Neural progenitor cell (in vitro differentiated cells): ENCODE measurements around the gene ACAP1. TPM values are rescaled to one million over a fixed set of nuclear protein-coding genes. Genes with fewer than 3 reads are reported as not detected.

Source experiments
- DNase-seq: peaks from one replicate; pipeline ENCODE4 v3.0.0-alpha.2; 2016; ENCODE audit warnings: low spot score
- H2AFZ ChIP-seq: fragments of 200-600 bp; sonication (generic); replicated peaks from 2 replicates; pipeline ENCODE4 v1.6.1; 2016; ENCODE audit warnings: antibody characterized with exemption
- H3F3A ChIP-seq: fragments of 200-600 bp; sonication (generic); 2 replicates; pipeline ENCODE4 v1.6.1; 2016; ENCODE audit warnings: antibody characterized with exemption, low read depth
- H3K27ac ChIP-seq: fragments of 200-600 bp; sonication (generic); 2 replicates; pipeline ENCODE4 v1.5.1; 2016; ENCODE audit warnings: mild to moderate bottlenecking
- H3K27me3 ChIP-seq: fragments of 200-600 bp; sonication (generic); 2 replicates; pipeline ENCODE4 v1.6.1; 2016; ENCODE audit warnings: mild to moderate bottlenecking, moderate library complexity
- H3K36me3 ChIP-seq: fragments of 200-600 bp; sonication (generic); 2 replicates; pipeline ENCODE4 v1.5.1; 2016
- H3K4me1 ChIP-seq: fragments of 200-600 bp; sonication (generic); 2 replicates; pipeline ENCODE4 v1.6.1; 2016; ENCODE audit warnings: mixed run types
- H3K4me2 ChIP-seq: fragments of 200-600 bp; sonication (generic); 2 replicates; pipeline ENCODE4 v1.6.1; 2016
- H3K4me3 ChIP-seq: fragments of 200-600 bp; sonication (generic); 2 replicates; pipeline ENCODE4 v1.5.1; 2016
- H3K79me2 ChIP-seq: fragments of 200-600 bp; sonication (generic); 2 replicates; pipeline ENCODE4 v1.6.1; 2016; ENCODE audit warnings: low read depth
- H3K9ac ChIP-seq: fragments of 200-600 bp; sonication (generic); 2 replicates; pipeline ENCODE4 v1.6.1; 2016
- H3K9me3 ChIP-seq: fragments of 200-600 bp; sonication (generic); 2 replicates; pipeline ENCODE4 v1.5.1; 2016; ENCODE audit warnings: low read depth
- H4K20me1 ChIP-seq: fragments of 200-600 bp; sonication (generic); 2 replicates; pipeline ENCODE4 v1.6.1; 2016; ENCODE audit warnings: low read depth
- H3K27ac Mint-ChIP-seq: 3 replicates; pipeline ENCODE4 v1.8.0; 2021; ENCODE audit warnings: mixed read lengths
- H3K27me3 Mint-ChIP-seq: 2 replicates; pipeline ENCODE4 v1.8.0; 2022; ENCODE audit warnings: low read depth, mild to moderate bottlenecking, inconsistent platforms, moderate library complexity, mixed read lengths; ENCODE audit not compliant: insufficient read depth
- H3K36me3 Mint-ChIP-seq: 3 replicates; pipeline ENCODE4 v1.8.0; 2021; ENCODE audit warnings: mixed read lengths
- H3K4me1 Mint-ChIP-seq: 3 replicates; pipeline ENCODE4 v1.8.0; 2021; ENCODE audit warnings: mixed read lengths
- H3K4me3 Mint-ChIP-seq: 3 replicates; pipeline ENCODE4 v1.8.0; 2021; ENCODE audit warnings: mild to moderate bottlenecking, moderate library complexity, mixed read lengths
- H3K9me3 Mint-ChIP-seq: 3 replicates; pipeline ENCODE4 v1.8.0; 2020; ENCODE audit warnings: mixed read lengths
- CTCF ChIP-seq: fragments of 200-600 bp; sonication (generic); IDR thresholded peaks from 2 replicates; pipeline ENCODE4 v1.5.1; 2017; ENCODE audit warnings: antibody characterized with exemption, mild to moderate bottlenecking
- EZH2 ChIP-seq: fragments of 200-600 bp; sonication (generic); IDR thresholded peaks from 2 replicates; pipeline ENCODE4 v1.6.1; 2017; ENCODE audit warnings: antibody characterized with exemption, mild to moderate bottlenecking, moderate library complexity
- EZH2phosphoT487 ChIP-seq: fragments of 200-600 bp; sonication (generic); IDR thresholded peaks from 2 replicates; pipeline ENCODE4 v1.6.1; 2017; ENCODE audit warnings: antibody characterized with exemption
- total RNA-seq: library from RNA; depleted of rRNA; stranded (reverse); fragments of >200 nt; gene quantifications from 2 replicates; pipeline ENCODE4 v1.2.3, GENCODE V29; 2015; ENCODE audit warnings: low replicate concordance

Gene ACAP1
- total RNA-seq, 1 donor from 2014 or later, result 0.65 TPM

GRCh38 chr17:7321466-7321865 is 14.9 kb upstream of the ACAP1 start:
- DNase-seq, result no peak
- Histone ChIP-seq H3K9me3 (no peaks in the 10 kb centered on the region), H2AFZ (no peak overlapping the region), H3F3A (peaks cover 12% of the 10 kb centered on the region), H3K4me2 (no peak overlapping the region), H3K27ac (no peak overlapping the region), H4K20me1 (peaks cover 4% of the 10 kb centered on the region), H3K36me3 (no peaks in the 10 kb centered on the region), H3K27me3 (no peaks in the 10 kb centered on the region), H3K4me3 (no peak overlapping the region), H3K4me1 (no peaks in the 10 kb centered on the region), H3K79me2 (no peaks in the 10 kb centered on the region), H3K9ac (no peak overlapping the region)
- Mint-ChIP-seq H3K36me3 (peaks cover 23% of the 10 kb centered on the region), H3K27me3 (peaks cover 6% of the 10 kb centered on the region), H3K4me1 (peaks cover under 1% of the 10 kb centered on the region), H3K4me3 (no peak overlapping the region), H3K27ac (no peak overlapping the region), H3K9me3 (no peaks in the 10 kb centered on the region)
- TF ChIP-seq EZH2 (no peak), CTCF (no peak), EZH2phosphoT487 (no peak)

GRCh38 chr17:7322520-7323194 is 13.7 kb upstream of the ACAP1 start:
- Histone ChIP-seq H3K27ac (no peak overlapping the region), H3K9ac (no peak overlapping the region), H3K27me3 (no peaks in the 10 kb centered on the region), H4K20me1 (peaks cover 4% of the 10 kb centered on the region), H3K9me3 (no peaks in the 10 kb centered on the region), H3F3A (peaks cover 5% of the 10 kb centered on the region), H3K4me2 (no peak overlapping the region), H2AFZ (no peak overlapping the region), H3K4me3 (no peak overlapping the region), H3K36me3 (no peaks in the 10 kb centered on the region), H3K4me1 (no peaks in the 10 kb centered on the region), H3K79me2 (peaks cover 7% of the 10 kb centered on the region)
- no peak for TF ChIP-seq CTCF
- TF ChIP-seq EZH2, result no peak
- no peak for TF ChIP-seq EZH2phosphoT487
- Mint-ChIP-seq H3K27ac (no peak overlapping the region), H3K4me3 (no peak overlapping the region), H3K27me3 (peaks cover 6% of the 10 kb centered on the region), H3K4me1 (peaks cover 2% of the 10 kb centered on the region), H3K36me3 (peaks cover 24% of the 10 kb centered on the region), H3K9me3 (no peaks in the 10 kb centered on the region)
- DNase-seq, result no peak

- Histone ChIP-seq H3K79me2 (peaks cover 20% of the 10 kb centered on the region), H3K36me3 (no peaks in the 10 kb centered on the region), H2AFZ (no peak overlapping the region), H3K4me2 (no peak overlapping the region), H3K9me3 (no peaks in the 10 kb centered on the region), H3K9ac (no peak overlapping the region), H3K27ac (no peak overlapping the region), H4K20me1 (peaks cover 4% of the 10 kb centered on the region), H3F3A (peaks cover 10% of the 10 kb centered on the region), H3K4me3 (no peak overlapping the region), H3K4me1 (peaks cover 8% of the 10 kb centered on the region), H3K27me3 (no peaks in the 10 kb centered on the region)
- Mint-ChIP-seq H3K36me3 (peaks cover 21% of the 10 kb centered on the region), H3K27me3 (peaks cover 7% of the 10 kb centered on the region), H3K27ac (no peak overlapping the region), H3K9me3 (no peaks in the 10 kb centered on the region), H3K4me3 (no peak overlapping the region), H3K4me1 (peaks cover 15% of the 10 kb centered on the region)
- TF ChIP-seq CTCF, result peak; percentile 90
- no peak for TF ChIP-seq EZH2
- peak; percentile 72 for DNase-seq
Measured at GRCh38 chr17:7323731-7324437, 12.4 kb upstream of the ACAP1 start.
